ENCODE measurements around the gene MSH3.

MSH3 gene

DNA sequence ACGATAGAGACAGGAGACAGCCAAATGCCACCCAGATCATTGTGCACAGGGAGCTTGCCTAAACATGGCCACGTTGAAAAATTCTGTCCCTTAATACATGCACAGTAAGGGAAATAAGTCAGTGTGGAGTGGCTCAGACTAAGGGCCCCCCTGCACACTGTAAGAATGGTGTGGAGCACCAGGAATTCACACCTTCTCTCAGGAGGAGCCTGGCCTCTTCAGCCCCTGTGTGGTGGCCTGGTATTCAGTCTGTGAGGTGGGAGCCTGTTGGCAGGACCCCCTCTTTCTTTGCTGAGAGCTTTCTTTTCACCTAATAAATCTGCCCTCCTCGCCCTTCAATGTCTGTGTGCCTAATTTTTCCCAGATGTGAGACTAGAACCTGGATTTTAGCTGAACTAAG, 239.6 kb downstream of the MSH3 start:
- no peak for TF ChIP-seq ZBTB7A (IDR thresholded peaks at IDR 0.05; ENCODE audit: low read depth)
- TF ChIP-seq MAX (IDR thresholded peaks at IDR 0.05), result no peak
- no peak for TF ChIP-seq TCF12 (IDR thresholded peaks at IDR 0.05; ENCODE audit: low read depth)

- TF ChIP-seq FOXM1 (IDR thresholded peaks at IDR 0.05; ENCODE audit: borderline replicate concordance, low read depth) (no peak), CREB1 (IDR thresholded peaks at IDR 0.05; ENCODE audit: low read depth) (no peak), NFIC (IDR thresholded peaks at IDR 0.05) (no peak), EGR1 (IDR thresholded peaks at IDR 0.05) (no peak), REST (IDR thresholded peaks at IDR 0.05; ENCODE audit: low read depth) (no peak), EP300 (IDR thresholded peaks at IDR 0.05; ENCODE audit: borderline replicate concordance) (no peak), MAX (IDR thresholded peaks at IDR 0.05) (no peak), TEAD4 (IDR thresholded peaks at IDR 0.05) (no peak), YY1 (IDR thresholded peaks at IDR 0.05; ENCODE audit: low read depth) (no peak), CEBPB (IDR thresholded peaks at IDR 0.05) (no peak), TAF1 (IDR thresholded peaks at IDR 0.05; ENCODE audit: low read depth) (no peak), ZBTB7A (IDR thresholded peaks at IDR 0.05; ENCODE audit: low read depth) (no peak), TCF12 (IDR thresholded peaks at IDR 0.05; ENCODE audit: low read depth) (no peak), RAD21 (IDR thresholded peaks at IDR 0.05; ENCODE audit: low read depth) (no peak)
- TF ChIP-seq, protein P1, sequence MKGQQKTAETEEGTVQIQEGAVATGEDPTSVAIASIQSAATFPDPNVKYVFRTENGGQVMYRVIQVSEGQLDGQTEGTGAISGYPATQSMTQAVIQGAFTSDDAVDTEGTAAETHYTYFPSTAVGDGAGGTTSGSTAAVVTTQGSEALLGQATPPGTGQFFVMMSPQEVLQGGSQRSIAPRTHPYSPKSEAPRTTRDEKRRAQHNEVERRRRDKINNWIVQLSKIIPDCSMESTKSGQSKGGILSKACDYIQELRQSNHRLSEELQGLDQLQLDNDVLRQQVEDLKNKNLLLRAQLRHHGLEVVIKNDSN (IDR thresholded peaks at IDR 0.05), result no peak
These were observed 241.1 kb downstream of the MSH3 start for GRCh38 chr5:80895523-80895922.

DNA sequence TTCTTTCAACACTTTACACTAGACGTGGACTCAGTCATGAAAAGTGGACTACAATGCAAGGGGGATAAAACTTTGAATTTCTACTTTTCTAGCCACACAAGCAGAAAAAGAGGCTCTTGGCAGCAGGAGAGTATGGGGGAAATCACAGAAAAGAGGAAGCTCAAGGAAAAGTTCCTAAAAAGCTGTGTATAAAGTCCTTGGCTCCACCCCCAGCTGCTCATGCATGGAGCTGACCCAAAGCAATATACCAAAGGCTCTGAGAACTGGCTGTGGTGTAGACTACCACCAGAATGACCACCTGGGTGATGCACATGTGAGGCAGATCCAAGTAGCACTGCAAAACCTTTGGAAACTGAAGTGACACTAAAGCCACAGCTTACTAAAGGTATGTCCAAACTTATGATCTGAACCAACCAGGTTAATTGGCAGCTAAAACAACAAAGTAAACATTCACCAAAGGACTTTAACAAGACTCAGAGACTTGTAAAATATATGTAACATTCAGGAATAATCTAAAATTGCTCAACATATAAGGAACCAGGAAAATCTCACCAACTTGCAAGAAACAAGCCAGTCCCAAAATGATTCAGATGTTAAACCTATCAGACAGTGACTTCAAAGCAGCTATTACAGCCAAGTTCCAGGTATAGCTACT, 250.2 kb downstream of the MSH3 start:
- TF ChIP-seq MAX (IDR thresholded peaks at IDR 0.05) (no peak), RAD21 (IDR thresholded peaks at IDR 0.05; ENCODE audit: low read depth) (no peak), ZBTB7A (IDR thresholded peaks at IDR 0.05; ENCODE audit: low read depth) (no peak), CREB1 (IDR thresholded peaks at IDR 0.05; ENCODE audit: low read depth) (no peak), YY1 (IDR thresholded peaks at IDR 0.05; ENCODE audit: low read depth) (no peak), EP300 (IDR thresholded peaks at IDR 0.05; ENCODE audit: borderline replicate concordance) (no peak), REST (IDR thresholded peaks at IDR 0.05; ENCODE audit: low read depth) (no peak), TCF12 (IDR thresholded peaks at IDR 0.05; ENCODE audit: low read depth) (no peak), EGR1 (IDR thresholded peaks at IDR 0.05) (no peak), FOXM1 (IDR thresholded peaks at IDR 0.05; ENCODE audit: borderline replicate concordance, low read depth) (no peak), TAF1 (IDR thresholded peaks at IDR 0.05; ENCODE audit: low read depth) (no peak), TEAD4 (IDR thresholded peaks at IDR 0.05) (no peak), CEBPB (IDR thresholded peaks at IDR 0.05) (no peak), NFIC (IDR thresholded peaks at IDR 0.05) (no peak)
- TF ChIP-seq, protein P1 (IDR thresholded peaks at IDR 0.05), result no peak

DNA sequence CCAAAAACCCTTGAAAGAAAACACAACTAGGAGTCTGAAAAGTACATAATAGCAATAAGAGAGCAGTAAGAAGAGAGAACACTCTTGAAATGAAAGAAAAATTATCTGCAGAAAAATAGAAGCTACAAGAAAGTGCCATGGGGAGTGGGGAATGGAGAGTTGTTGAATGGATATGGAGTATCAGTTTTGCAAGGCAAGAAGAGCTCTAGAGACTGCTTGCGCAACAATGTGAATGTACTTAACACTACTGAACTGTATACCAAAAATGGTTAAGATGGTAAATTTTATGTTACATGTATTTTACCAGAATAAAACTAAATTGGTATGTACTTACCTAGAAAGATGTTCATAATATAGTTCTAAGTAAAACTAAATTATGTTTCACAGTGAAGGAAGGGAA, 251.0 kb downstream of the MSH3 start:
- no peak for TF ChIP-seq ZBTB7A (IDR thresholded peaks at IDR 0.05; ENCODE audit: low read depth)
- TF ChIP-seq CEBPB (IDR thresholded peaks at IDR 0.05), result peak; percentile 74
- no peak for TF ChIP-seq TAF1 (IDR thresholded peaks at IDR 0.05; ENCODE audit: low read depth)
- TF ChIP-seq MAX (IDR thresholded peaks at IDR 0.05), result no peak
- TF ChIP-seq EP300 (IDR thresholded peaks at IDR 0.05; ENCODE audit: borderline replicate concordance), result no peak
- no peak for TF ChIP-seq EGR1 (IDR thresholded peaks at IDR 0.05)

DNA sequence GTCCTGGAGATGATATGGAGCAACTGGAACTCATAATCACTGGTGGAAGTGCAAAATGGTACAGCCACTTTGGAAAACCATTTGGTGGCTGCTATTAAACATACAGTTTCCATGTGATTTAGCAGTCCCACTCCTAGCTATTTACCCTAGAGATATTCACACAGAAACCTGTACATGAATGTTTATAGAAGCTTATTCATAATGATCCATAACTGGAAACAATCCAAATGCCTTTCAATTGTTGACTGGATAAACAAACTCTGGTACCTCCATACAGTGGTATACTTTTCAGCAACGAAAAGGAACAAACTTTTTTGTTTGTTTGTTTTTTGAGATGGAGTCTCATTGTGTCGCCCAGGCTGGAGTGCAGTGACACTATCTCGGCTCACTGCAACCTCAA, 258.0 kb downstream of the MSH3 start:
- TF ChIP-seq EP300 (IDR thresholded peaks at IDR 0.05; ENCODE audit: borderline replicate concordance) (no peak), NFIC (IDR thresholded peaks at IDR 0.05) (no peak), REST (IDR thresholded peaks at IDR 0.05; ENCODE audit: low read depth) (no peak), RAD21 (IDR thresholded peaks at IDR 0.05; ENCODE audit: low read depth) (no peak), FOXM1 (IDR thresholded peaks at IDR 0.05; ENCODE audit: borderline replicate concordance, low read depth) (no peak), EGR1 (IDR thresholded peaks at IDR 0.05) (no peak), TAF1 (IDR thresholded peaks at IDR 0.05; ENCODE audit: low read depth) (no peak), MAX (IDR thresholded peaks at IDR 0.05) (no peak)
- TF ChIP-seq, protein P1 (IDR thresholded peaks at IDR 0.05), result no peak
